Mesendoderm (in vitro differentiated cells): Measurements from ENCODE around the gene CHSY3.

ENCODE experiments used
- DNase-seq: peaks from one replicate; pipeline ENCODE4 v3.0.0; 2013
- H2AK5ac ChIP-seq: 2 replicates; pipeline ENCODE4 v1.6.1; 2013; ENCODE audit warnings: low read length, inconsistent platforms
- H2BK120ac ChIP-seq: 2 replicates; pipeline ENCODE4 v1.6.1; 2013; ENCODE audit warnings: low read depth, mild to moderate bottlenecking, low read length, moderate library complexity, mixed read lengths
- H2BK15ac ChIP-seq: replicated peaks from 2 replicates; pipeline ENCODE4 v1.6.1; 2013; ENCODE audit warnings: low read depth, mild to moderate bottlenecking, moderate library complexity
- H2BK5ac ChIP-seq: 2 replicates; pipeline ENCODE4 v1.6.1; 2013; ENCODE audit warnings: low read length, inconsistent platforms
- H3K18ac ChIP-seq: 2 replicates; pipeline ENCODE4 v1.6.1; 2013; ENCODE audit warnings: mild to moderate bottlenecking, low read length, mixed read lengths
- H3K23ac ChIP-seq: one replicate; pipeline ENCODE4 v1.6.1; 2013; ENCODE audit warnings: low read length
- H3K27ac ChIP-seq: 2 replicates; pipeline ENCODE4 v1.5.1; 2013; ENCODE audit warnings: low read depth, mild to moderate bottlenecking, inconsistent platforms, low read length, moderate library complexity
- H3K27me3 ChIP-seq: 2 replicates; pipeline ENCODE4 v1.6.1; 2013; ENCODE audit warnings: low read length, control low read depth, mild to moderate bottlenecking, inconsistent platforms; ENCODE audit not compliant: insufficient read depth, poor library complexity
- H3K36me3 ChIP-seq: 2 replicates; pipeline ENCODE4 v1.6.1; 2013; ENCODE audit warnings: low read length, inconsistent platforms; ENCODE audit not compliant: control insufficient read depth, insufficient read depth
- H3K4ac ChIP-seq: one replicate; pipeline ENCODE4 v1.6.1; 2013; ENCODE audit warnings: low read depth, mild to moderate bottlenecking, low read length, moderate library complexity
- H3K4me1 ChIP-seq: 2 replicates; pipeline ENCODE4 v1.6.1; 2013; ENCODE audit warnings: low read depth, low read length, inconsistent platforms; ENCODE audit not compliant: control insufficient read depth
- H3K4me2 ChIP-seq: 2 replicates; pipeline ENCODE4 v1.6.1; 2013; ENCODE audit warnings: low read length
- H3K4me3 ChIP-seq: 2 replicates; pipeline ENCODE4 v1.5.1; 2013; ENCODE audit warnings: mild to moderate bottlenecking, low read length
- H3K56ac ChIP-seq: one replicate; pipeline ENCODE4 v1.6.1; 2013; ENCODE audit warnings: low read length
- H3K79me1 ChIP-seq: 2 replicates; pipeline ENCODE4 v1.6.1; 2013; ENCODE audit warnings: low read length, inconsistent platforms
- H3K79me2 ChIP-seq: 2 replicates; pipeline ENCODE4 v1.6.1; 2013; ENCODE audit warnings: mild to moderate bottlenecking, low read length; ENCODE audit not compliant: control insufficient read depth, insufficient read depth
- H3K9ac ChIP-seq: 2 replicates; pipeline ENCODE4 v1.6.1; 2013; ENCODE audit warnings: low read length, inconsistent platforms
- H4K5ac ChIP-seq: one replicate; pipeline ENCODE4 v1.6.1; 2013; ENCODE audit warnings: low read length
- H4K8ac ChIP-seq: one replicate; pipeline ENCODE4 v1.6.1; 2013; ENCODE audit warnings: low read depth, mild to moderate bottlenecking, control low read depth, low read length, moderate library complexity
- WGBS: extraction: QIAGEN DNeasy Blood & Tissue Kit; methylation state at CpG from one replicate; pipeline ENCODE4 v1.1.7; 2013; ENCODE audit warnings: low lambda C conversion rate, missing lambda C conversion rate; ENCODE audit not compliant: insufficient coverage; ENCODE audit errors: extremely low coverage; 5-methylcytosine and 5-hydroxymethylcytosine counted together

CHSY3 gene

GRCh38 chr5:129902816-129903215, 1.4 kb upstream of the CHSY3 start:
- Histone ChIP-seq H2BK120ac (no peak overlapping the region), H3K79me2 (no peaks in the 10 kb centered on the region), H3K56ac (no peak overlapping the region), H2AK5ac (no peak overlapping the region), H3K4me2 (no peak overlapping the region), H3K27me3 (peaks cover 2% of the 10 kb centered on the region), H3K79me1 (no peaks in the 10 kb centered on the region), H3K27ac (no peak overlapping the region), H3K18ac (no peak overlapping the region), H3K4ac (no peak overlapping the region), H3K9ac (no peak overlapping the region), H3K36me3 (no peaks in the 10 kb centered on the region), H2BK15ac (no peak overlapping the region), H4K5ac (no peak overlapping the region), H3K4me3 (no peak overlapping the region), H2BK5ac (no peak overlapping the region), H3K23ac (no peak overlapping the region), H4K8ac (no peak overlapping the region), H3K4me1 (no peaks in the 10 kb centered on the region)
- WGBS, result no CpG with 5 or more reads among the region's 6 CpGs
- DNase-seq, result no peak

DNA sequence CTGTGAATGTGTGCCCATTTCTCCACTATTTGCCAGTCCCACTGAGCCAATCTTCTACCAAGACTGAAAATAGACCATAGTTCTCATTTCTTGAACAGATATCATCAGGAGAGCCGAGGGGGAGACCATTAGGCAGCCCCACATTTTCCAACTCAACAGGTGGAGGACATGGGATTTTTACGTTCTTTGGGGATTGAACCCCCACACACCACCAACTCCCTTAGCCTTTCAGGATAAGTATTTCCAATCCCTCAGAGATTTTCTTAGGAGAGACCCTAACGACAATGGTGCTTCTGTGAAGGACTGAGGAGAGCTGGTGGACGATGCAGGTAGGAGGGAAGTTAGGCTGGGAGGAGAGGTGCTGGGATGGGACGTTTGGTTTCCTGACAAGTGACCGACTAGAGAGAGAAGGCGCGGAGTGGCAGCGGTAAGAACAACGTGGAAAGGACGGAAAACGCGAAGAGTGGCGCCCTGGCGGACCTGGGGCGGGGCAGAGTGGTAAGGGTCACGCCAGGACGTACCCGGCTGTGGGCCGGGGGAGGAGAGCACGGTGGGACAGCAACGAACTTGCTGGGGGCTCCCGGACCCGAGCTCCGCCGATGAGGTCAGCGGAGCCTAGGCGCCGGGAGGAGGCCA, 681 bp upstream of the CHSY3 start:
- Histone ChIP-seq H2BK15ac (peak overlapping the region; percentile 21), H3K4me1 (no peaks in the 10 kb centered on the region), H3K27me3 (peaks cover 2% of the 10 kb centered on the region), H4K8ac (no peak overlapping the region), H3K79me2 (no peaks in the 10 kb centered on the region), H3K4me2 (peak overlapping the region; percentile 91), H4K5ac (no peak overlapping the region), H3K23ac (no peak overlapping the region), H3K36me3 (no peaks in the 10 kb centered on the region), H3K56ac (peak overlapping the region; percentile 90), H3K27ac (peak overlapping the region; percentile 33), H2AK5ac (no peak overlapping the region), H3K4ac (no peak overlapping the region), H2BK5ac (no peak overlapping the region), H3K79me1 (no peaks in the 10 kb centered on the region), H3K9ac (peak overlapping the region; percentile 75), H3K18ac (peak overlapping the region; percentile 61), H3K4me3 (peak overlapping the region; percentile 57), H2BK120ac (peak overlapping the region; percentile 10)
- DNase-seq, result no peak
- WGBS, result no CpG with 5 or more reads among the region's 29 CpGs

DNA sequence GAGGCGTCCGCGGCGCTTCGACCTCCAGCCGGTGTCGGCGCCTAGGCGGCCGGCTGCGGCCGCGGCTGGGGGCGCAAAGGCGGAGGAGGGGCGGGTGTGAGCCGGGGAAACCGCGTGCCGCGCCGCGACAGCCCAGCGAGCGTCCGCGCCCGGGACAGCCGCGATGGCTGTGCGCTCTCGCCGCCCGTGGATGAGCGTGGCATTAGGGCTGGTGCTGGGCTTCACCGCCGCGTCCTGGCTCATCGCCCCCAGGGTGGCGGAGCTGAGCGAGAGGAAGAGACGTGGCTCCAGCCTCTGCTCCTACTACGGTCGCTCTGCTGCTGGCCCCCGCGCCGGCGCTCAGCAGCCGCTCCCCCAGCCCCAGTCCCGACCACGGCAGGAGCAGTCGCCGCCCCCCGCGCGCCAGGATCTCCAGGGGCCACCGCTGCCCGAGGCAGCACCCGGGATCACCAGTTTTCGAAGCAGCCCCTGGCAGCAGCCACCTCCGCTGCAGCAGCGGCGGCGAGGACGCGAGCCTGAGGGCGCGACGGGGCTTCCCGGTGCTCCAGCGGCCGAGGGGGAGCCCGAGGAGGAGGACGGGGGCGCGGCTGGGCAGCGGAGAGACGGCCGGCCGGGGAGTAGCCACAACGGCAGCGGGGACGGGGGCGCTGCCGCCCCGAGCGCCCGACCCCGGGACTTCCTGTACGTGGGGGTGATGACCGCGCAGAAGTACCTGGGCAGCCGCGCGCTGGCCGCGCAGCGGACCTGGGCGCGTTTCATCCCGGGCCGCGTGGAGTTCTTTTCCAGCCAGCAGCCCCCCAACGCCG, 605 bp downstream of the CHSY3 start:
- Histone ChIP-seq H3K4me1 (no peaks in the 10 kb centered on the region), H3K9ac (peak overlapping the region; percentile 74), H4K8ac (no peak overlapping the region), H2BK15ac (no peak overlapping the region), H4K5ac (no peak overlapping the region), H2BK5ac (no peak overlapping the region), H3K36me3 (no peaks in the 10 kb centered on the region), H3K4ac (peak overlapping the region; percentile 20), H3K23ac (peak overlapping the region; percentile 84), H3K27ac (no peak overlapping the region), H2BK120ac (no peak overlapping the region), H3K27me3 (peaks cover 2% of the 10 kb centered on the region), H2AK5ac (no peak overlapping the region), H3K79me2 (no peaks in the 10 kb centered on the region), H3K4me2 (peak overlapping the region; percentile 94), H3K79me1 (no peaks in the 10 kb centered on the region), H3K4me3 (peak overlapping the region; percentile 34), H3K18ac (peak overlapping the region; percentile 82), H3K56ac (peak overlapping the region; percentile 90)
- DNase-seq, result no peak
- no CpG with 5 or more reads among the region's 105 CpGs for WGBS

GRCh38 chr5:129905473-129906176, 1.4 kb downstream of the CHSY3 start:
- Histone ChIP-seq H3K4ac (no peak overlapping the region), H2BK5ac (no peak overlapping the region), H4K5ac (no peak overlapping the region), H2BK120ac (no peak overlapping the region), H3K27ac (no peak overlapping the region), H2BK15ac (no peak overlapping the region), H3K18ac (peak overlapping the region; percentile 56), H3K79me2 (no peaks in the 10 kb centered on the region), H3K4me2 (peak overlapping the region; percentile 79), H2AK5ac (no peak overlapping the region), H3K56ac (peak overlapping the region; percentile 90), H3K9ac (peak overlapping the region; percentile 74), H4K8ac (no peak overlapping the region), H3K79me1 (no peaks in the 10 kb centered on the region), H3K4me3 (peak overlapping the region; percentile 2), H3K36me3 (no peaks in the 10 kb centered on the region), H3K27me3 (peaks cover 2% of the 10 kb centered on the region), H3K4me1 (no peaks in the 10 kb centered on the region), H3K23ac (no peak overlapping the region)
- WGBS, result no CpG with 5 or more reads among the region's 37 CpGs
- peak; percentile 72 for DNase-seq

DNA sequence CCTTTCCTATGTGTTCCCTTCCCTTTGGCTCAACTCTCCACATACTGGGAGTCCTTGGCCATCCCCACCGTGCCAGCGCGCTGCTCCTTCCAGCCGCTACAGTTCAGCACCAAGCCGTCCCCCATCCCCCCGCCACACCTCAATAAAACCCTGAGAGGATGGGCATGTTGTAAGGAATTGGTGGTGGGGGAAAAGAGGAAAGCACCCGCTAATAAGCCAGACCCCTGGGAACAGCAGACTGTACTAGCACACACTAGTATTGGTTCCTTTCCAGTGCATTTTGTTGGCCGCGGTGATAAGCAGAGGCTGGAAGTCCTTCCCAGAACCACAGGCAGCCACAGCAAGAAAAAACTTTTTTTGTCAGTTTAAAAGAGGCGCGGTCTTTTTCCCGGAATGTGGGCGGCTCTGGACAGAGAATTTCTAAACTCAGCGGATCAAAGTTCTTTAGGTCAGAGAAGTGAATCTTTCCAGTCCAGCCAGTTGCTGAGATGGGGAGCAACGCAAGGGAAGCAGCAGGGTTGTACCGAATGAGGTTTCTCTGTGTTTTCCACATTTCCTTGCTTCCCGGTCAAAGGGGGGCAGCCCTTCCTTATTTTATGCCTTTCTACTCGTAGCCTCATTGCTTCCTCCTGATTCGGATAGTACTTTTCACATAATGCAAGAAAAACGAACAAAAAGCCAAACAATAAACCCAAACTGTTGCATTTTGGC, 2.1 kb downstream of the CHSY3 start:
- no peaks in the 10 kb centered on the region for H3K36me3 ChIP-seq
- H3K18ac ChIP-seq, result no peak overlapping the region
- H3K9ac ChIP-seq, result peak overlapping the region; percentile 18
- no peaks in the 10 kb centered on the region for H3K79me1 ChIP-seq
- no peak overlapping the region for H2BK120ac ChIP-seq
- no peak overlapping the region for H2AK5ac ChIP-seq
- no peak overlapping the region for H3K23ac ChIP-seq
- no peak overlapping the region for H3K27ac ChIP-seq
- H3K4me3 ChIP-seq, result peak overlapping the region; percentile 2
- peak; percentile 19 for DNase-seq
- H3K4ac ChIP-seq, result no peak overlapping the region
- no CpG with 5 or more reads among the region's 20 CpGs for WGBS
- H3K79me2 ChIP-seq, result no peaks in the 10 kb centered on the region
- H3K56ac ChIP-seq, result no peak overlapping the region
- H4K8ac ChIP-seq, result no peak overlapping the region
- no peaks in the 10 kb centered on the region for H3K4me1 ChIP-seq
- peaks cover 2% of the 10 kb centered on the region for H3K27me3 ChIP-seq
- H2BK5ac ChIP-seq, result no peak overlapping the region
- H2BK15ac ChIP-seq, result no peak overlapping the region
- H3K4me2 ChIP-seq, result peak overlapping the region; percentile 79
- no peak overlapping the region for H4K5ac ChIP-seq
